ENCODE results near the gene AMPD1.

AMPD1 gene

DNA sequence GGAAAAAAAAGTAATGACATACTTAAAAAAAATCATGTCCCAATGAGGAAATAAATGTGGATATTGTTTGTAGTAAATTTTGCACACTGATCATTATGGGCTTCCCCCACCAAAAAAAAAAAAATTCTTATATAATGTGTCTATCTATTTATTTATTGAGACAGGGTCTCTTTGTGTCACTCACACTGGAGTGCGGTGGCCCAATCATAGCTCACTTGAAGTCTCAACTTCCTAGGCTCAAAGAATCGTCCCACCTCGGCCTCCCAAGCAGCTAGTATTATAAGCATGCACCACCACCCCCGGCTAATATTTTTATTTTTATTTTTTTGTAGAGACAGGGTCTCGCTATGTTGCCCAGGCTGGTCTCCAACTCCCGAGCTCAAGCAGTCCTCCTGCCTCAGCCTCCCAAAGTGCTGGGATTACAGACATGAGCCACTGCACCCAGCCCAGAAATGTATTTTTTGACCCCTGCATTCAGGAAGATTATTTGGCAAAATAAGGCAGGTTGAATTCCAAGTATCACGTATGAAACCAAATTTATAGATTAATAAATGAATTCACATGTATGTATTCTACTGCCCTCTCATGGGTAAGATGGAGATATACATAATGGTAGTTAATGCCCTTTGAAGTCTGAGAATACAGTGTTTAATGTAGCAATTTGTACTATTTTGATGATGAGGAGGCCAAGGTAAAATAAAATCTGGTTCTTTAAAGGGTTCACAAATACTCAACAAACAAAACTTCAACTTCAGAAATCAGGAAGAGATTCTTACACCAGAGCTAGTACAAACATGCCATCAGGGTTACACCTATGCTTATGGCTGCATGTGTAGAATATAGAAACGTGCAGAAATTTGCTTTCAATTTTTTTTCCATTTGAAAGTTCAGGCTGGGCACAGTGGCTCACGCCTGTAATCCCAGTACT is 24.1 kb downstream of the AMPD1 start:
- no peaks in the 10 kb centered on the region for H3K79me1 ChIP-seq (ENCODE audit: low read depth, low read length)
- WGBS, 2 donors (ENCODE audit: extremely low coverage in 2 of 2, insufficient read length in 2 of 2, insufficient replicate concordance in 1 of 2), result no CpG with 5 or more reads among the region's 9 CpGs
- H3K36me3 ChIP-seq (replicated peaks in 1 of 2; ENCODE audit: control insufficient read depth in 2 of 2, insufficient read depth in 2 of 2, low read length in 2 of 2), result no peaks in the 10 kb centered on the region
- no peak for DNase-seq (ENCODE audit: low spot score)
- no peaks in the 10 kb centered on the region for H3K9me3 ChIP-seq (replicated peaks in 1 of 2; ENCODE audit: control insufficient read depth in 2 of 2, insufficient read depth in 1 of 2, low read depth in 1 of 2, low read length in 2 of 2)
- H2BK120ac ChIP-seq (ENCODE audit: low read depth, low read length), result no peak overlapping the region
- H3K27ac ChIP-seq (replicated peaks; ENCODE audit: low read length), result no peak overlapping the region
- no peak overlapping the region for H3K9ac ChIP-seq (ENCODE audit: low read depth, low read length, poor library complexity)
- H3K23ac ChIP-seq (ENCODE audit: low read depth, low read length, poor library complexity), result no peak overlapping the region
- H2BK15ac ChIP-seq (ENCODE audit: low read length), result no peak overlapping the region
- H4K91ac ChIP-seq (ENCODE audit: low read depth, low read length, poor library complexity), result no peak overlapping the region
- no peak overlapping the region for H3K4me2 ChIP-seq (ENCODE audit: insufficient read depth, low read length, poor library complexity, severe bottlenecking)
- H2BK5ac ChIP-seq (ENCODE audit: low read length), result no peak overlapping the region
- peaks cover 0 to 4% of the 10 kb centered on the region in 2 donors for H3K4me1 ChIP-seq (ENCODE audit: control insufficient read depth in 2 of 2, insufficient read depth in 1 of 2, low read depth in 1 of 2, low read length in 2 of 2)
- H3K14ac ChIP-seq (ENCODE audit: low read length), result no peak overlapping the region
- no peak overlapping the region for H2AFZ ChIP-seq (ENCODE audit: low read length)
- H4K8ac ChIP-seq (ENCODE audit: low read depth, low read length), result no peak overlapping the region
- peaks cover 0 to 96% (median 18%) of the 10 kb centered on the region in 3 experiments for H3K27me3 ChIP-seq (ENCODE audit: control insufficient read depth in 3 of 3, insufficient read depth in 3 of 3, low read depth in 1 of 3, low read length in 3 of 3)
- H2AK5ac ChIP-seq (ENCODE audit: low read depth, low read length), result no peak overlapping the region
- no peak overlapping the region for H2BK12ac ChIP-seq (ENCODE audit: low read length)
- no peak overlapping the region for H3K4ac ChIP-seq (ENCODE audit: low read length)
- no peak overlapping the region for H3K18ac ChIP-seq (ENCODE audit: low read length)
- H3K4me3 ChIP-seq (ENCODE audit: low read length in 2 of 2), result no peak overlapping the region

DNA sequence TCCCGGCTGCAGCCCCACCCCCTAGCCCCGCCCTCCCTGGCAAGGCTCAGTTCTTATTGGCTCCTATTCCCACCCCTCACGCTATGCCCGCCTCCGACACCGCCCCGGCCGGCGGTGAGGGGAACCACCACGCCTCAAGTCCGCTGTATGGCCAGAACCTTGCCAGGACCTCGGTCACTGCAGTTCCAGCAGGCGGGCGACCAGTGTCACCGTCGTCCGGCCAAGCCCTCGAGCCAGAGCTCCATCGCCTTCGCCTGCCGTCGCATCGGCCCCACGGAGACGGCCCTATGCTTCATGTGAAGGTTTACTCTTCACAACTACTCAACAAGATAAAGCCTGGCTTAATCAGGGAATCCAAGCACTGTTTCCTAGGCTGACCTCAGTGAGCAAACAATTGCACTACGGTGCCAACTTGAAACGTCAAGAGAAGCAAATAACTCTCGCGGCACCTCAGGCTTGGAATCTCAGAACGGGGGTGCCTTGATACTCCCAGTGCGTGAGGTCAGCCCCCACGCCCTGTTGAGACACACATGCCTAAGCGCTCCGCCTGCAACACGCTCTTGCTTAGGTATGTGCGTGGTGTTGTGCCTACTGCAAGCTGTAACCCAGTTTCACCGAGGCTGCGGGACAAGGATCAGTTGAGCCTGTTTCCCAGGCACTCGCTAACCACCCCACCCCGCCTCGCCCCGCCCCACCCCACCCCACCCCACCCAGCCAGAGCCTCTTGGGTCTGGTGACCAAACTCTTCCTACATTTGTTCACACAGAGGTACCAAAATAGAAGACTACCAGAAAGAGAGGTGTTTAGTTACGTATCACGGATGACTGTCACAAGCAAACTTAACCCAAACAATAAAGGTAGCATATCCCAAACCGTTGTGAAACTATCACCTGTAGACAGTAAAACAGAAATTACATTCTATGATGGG is 25.0 kb downstream of the AMPD1 start:
- no peak overlapping the region for H2AK5ac ChIP-seq (ENCODE audit: low read depth, low read length)
- peak; percentile 84 for DNase-seq (ENCODE audit: low spot score)
- H2BK12ac ChIP-seq (ENCODE audit: low read length), result no peak overlapping the region
- no peaks in the 10 kb centered on the region for H3K79me1 ChIP-seq (ENCODE audit: low read depth, low read length)
- H3K27me3 ChIP-seq (ENCODE audit: control insufficient read depth in 3 of 3, insufficient read depth in 3 of 3, low read depth in 1 of 3, low read length in 3 of 3), result peaks cover 0 to 94% (median 18%) of the 10 kb centered on the region in 3 experiments
- peak overlapping the region; percentile 6 for H3K23ac ChIP-seq (ENCODE audit: low read depth, low read length, poor library complexity)
- no peak overlapping the region for H3K4ac ChIP-seq (ENCODE audit: low read length)
- H2BK15ac ChIP-seq (ENCODE audit: low read length), result no peak overlapping the region
- no CpG with 5 or more reads among the region's 45 CpGs for WGBS, 2 donors (ENCODE audit: extremely low coverage in 2 of 2, insufficient read length in 2 of 2, insufficient replicate concordance in 1 of 2)
- no peaks in the 10 kb centered on the region for H3K9me3 ChIP-seq (replicated peaks in 1 of 2; ENCODE audit: control insufficient read depth in 2 of 2, insufficient read depth in 1 of 2, low read depth in 1 of 2, low read length in 2 of 2)
- no peak overlapping the region for H2BK120ac ChIP-seq (ENCODE audit: low read depth, low read length)
- peaks cover 0 to 4% of the 10 kb centered on the region in 2 donors for H3K4me1 ChIP-seq (ENCODE audit: control insufficient read depth in 2 of 2, insufficient read depth in 1 of 2, low read depth in 1 of 2, low read length in 2 of 2)
- no peak overlapping the region for H4K8ac ChIP-seq (ENCODE audit: low read depth, low read length)
- H3K4me2 ChIP-seq (ENCODE audit: insufficient read depth, low read length, poor library complexity, severe bottlenecking), result peak overlapping the region; percentile 94
- peak overlapping the region; percentile 56 to 84 for H3K4me3 ChIP-seq (ENCODE audit: low read length in 2 of 2)
- peak overlapping the region; percentile 24 for H3K18ac ChIP-seq (ENCODE audit: low read length)
- H3K14ac ChIP-seq (ENCODE audit: low read length), result no peak overlapping the region
- H3K36me3 ChIP-seq (replicated peaks in 1 of 2; ENCODE audit: control insufficient read depth in 2 of 2, insufficient read depth in 2 of 2, low read length in 2 of 2), result no peaks in the 10 kb centered on the region
- no peak overlapping the region for H3K27ac ChIP-seq (replicated peaks; ENCODE audit: low read length)
- no peak overlapping the region for H4K91ac ChIP-seq (ENCODE audit: low read depth, low read length, poor library complexity)
- H2AFZ ChIP-seq (ENCODE audit: low read length), result peak overlapping the region; percentile 98
- no peak overlapping the region for H2BK5ac ChIP-seq (ENCODE audit: low read length)
- peak overlapping the region; percentile 53 for H3K9ac ChIP-seq (ENCODE audit: low read depth, low read length, poor library complexity)

DNA sequence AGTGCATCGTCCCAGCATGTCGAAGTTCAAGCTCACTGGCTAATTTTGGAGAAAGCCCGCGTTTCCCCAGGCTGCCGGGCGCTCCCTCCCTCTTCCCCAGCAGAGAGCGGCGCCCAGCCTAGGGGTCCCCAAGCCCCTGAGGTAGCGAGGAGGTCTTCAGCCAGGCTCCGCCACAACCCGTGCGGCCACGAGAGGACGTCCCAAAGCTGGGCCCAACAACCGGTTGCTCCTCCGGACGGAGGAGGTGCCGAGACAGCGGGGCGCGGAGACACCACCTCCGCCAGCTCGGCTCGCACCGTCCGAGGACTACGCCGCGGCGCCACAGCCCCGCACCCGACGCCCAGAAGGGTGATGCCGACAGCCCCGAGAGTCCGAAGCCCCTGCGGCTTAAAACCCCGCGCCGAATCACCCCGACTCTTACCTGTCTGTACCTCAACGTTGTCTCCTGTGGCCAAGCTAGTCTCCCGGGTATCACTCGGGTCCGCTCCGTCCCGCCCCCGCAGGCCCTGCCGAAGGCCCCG is 25.7 kb downstream of the AMPD1 start, which contains the start of gene DENND2C:
Gene DENND2C, minus strand, starts transcription at position 488 of the 521 bp plus-strand sequence. CDS start 44,065 bp downstream, outside the sequence.
- peak within 1 kb of the TSS; percentile 65 for H3K18ac ChIP-seq (ENCODE audit: low read length)
- no peak within 1 kb of the TSS for H2BK15ac ChIP-seq (ENCODE audit: low read length)
- peaks cover 0 to 4% of the 10 kb centered on the region in 2 donors for H3K4me1 ChIP-seq (ENCODE audit: control insufficient read depth in 2 of 2, insufficient read depth in 1 of 2, low read depth in 1 of 2, low read length in 2 of 2)
- peak within 1 kb of the TSS; percentile 94 for H3K4me2 ChIP-seq (ENCODE audit: insufficient read depth, low read length, poor library complexity, severe bottlenecking)
- no peaks in the 10 kb centered on the region for H3K36me3 ChIP-seq (replicated peaks in 1 of 2; ENCODE audit: control insufficient read depth in 2 of 2, insufficient read depth in 2 of 2, low read length in 2 of 2)
- peak within 1 kb of the TSS; percentile 6 for H3K23ac ChIP-seq (ENCODE audit: low read depth, low read length, poor library complexity)
- no peak within 1 kb of the TSS for H2AK5ac ChIP-seq (ENCODE audit: low read depth, low read length)
- H3K4ac ChIP-seq (ENCODE audit: low read length), result no peak within 1 kb of the TSS
- peak within 1 kb of the TSS; percentile 80 for H3K9ac ChIP-seq (ENCODE audit: low read depth, low read length, poor library complexity)
- WGBS, 2 donors (ENCODE audit: extremely low coverage in 2 of 2, insufficient read length in 2 of 2, insufficient replicate concordance in 1 of 2), result no CpG with 5 or more reads among the region's 50 CpGs
- no peak for DNase-seq (ENCODE audit: low spot score)
- no peak within 1 kb of the TSS for H2BK12ac ChIP-seq (ENCODE audit: low read length)
- H4K91ac ChIP-seq (ENCODE audit: low read depth, low read length, poor library complexity), result no peak within 1 kb of the TSS
- peak within 1 kb of the TSS; percentile 98 for H2AFZ ChIP-seq (ENCODE audit: low read length)
- no peak within 1 kb of the TSS for H3K27ac ChIP-seq (replicated peaks; ENCODE audit: low read length)
- no peaks in the 10 kb centered on the region for H3K9me3 ChIP-seq (replicated peaks in 1 of 2; ENCODE audit: control insufficient read depth in 2 of 2, insufficient read depth in 1 of 2, low read depth in 1 of 2, low read length in 2 of 2)
- H2BK120ac ChIP-seq (ENCODE audit: low read depth, low read length), result no peak within 1 kb of the TSS
- no peak within 1 kb of the TSS for H3K14ac ChIP-seq (ENCODE audit: low read length)
- peak within 1 kb of the TSS; percentile 56 to 89 for H3K4me3 ChIP-seq (ENCODE audit: low read length in 2 of 2)
- H2BK5ac ChIP-seq (ENCODE audit: low read length), result no peak within 1 kb of the TSS
- no peaks in the 10 kb centered on the region for H3K79me1 ChIP-seq (ENCODE audit: low read depth, low read length)
- H4K8ac ChIP-seq (ENCODE audit: low read depth, low read length), result no peak within 1 kb of the TSS
- H3K27me3 ChIP-seq (ENCODE audit: control insufficient read depth in 3 of 3, insufficient read depth in 3 of 3, low read depth in 1 of 3, low read length in 3 of 3), result peaks cover 0 to 86% (median 18%) of the 10 kb centered on the region in 3 experiments

All from neuronal stem cell (in vitro differentiated cells).